WTC11 (cell line): ENCODE data around the gene PREP. TPM values are rescaled to one million over a fixed set of nuclear protein-coding genes. Genes with fewer than 3 reads are reported as not detected.
A peak's percentile ranks its signal among the peaks of the same experiment; 100 is the strongest.

ENCODE experiments used
- ATAC-seq: fragments of 200-7000 bp; cut with Tn5 transposase; 2 replicates; pipeline ENCODE4 v1.10.0; 2021; ENCODE audit warnings: mild to moderate bottlenecking, moderate library complexity
- CTCF ChIA-PET: fragments of 300-600 bp; sonication (Branson Sonifier 250); formaldehyde crosslinking; loops from one replicate; lab custom pipeline; 2021; ENCODE audit warnings: antibody characterized with exemption; lab: Charles Lee
- POLR2A ChIA-PET: fragments of 350-600 bp; sonication (Branson Sonifier 250); formaldehyde crosslinking; loops from one replicate; lab custom pipeline; 2021; ENCODE audit warnings: antibody characterized with exemption; lab: Charles Lee
- DNase-seq: peaks from one replicate; pipeline ENCODE4 v3.0.0; 2021; ENCODE audit warnings: low spot score
- H3K27ac Mint-ChIP-seq: 2 replicates; pipeline ENCODE4 v1.8.0; 2021; ENCODE audit warnings: mixed read lengths
- H3K27me3 Mint-ChIP-seq: 2 replicates; pipeline ENCODE4 v1.8.0; 2021; ENCODE audit warnings: low read depth, mild to moderate bottlenecking, moderate library complexity, mixed read lengths
- H3K36me3 Mint-ChIP-seq: 2 replicates; pipeline ENCODE4 v1.8.0; 2021; ENCODE audit warnings: mixed read lengths
- H3K4me1 Mint-ChIP-seq: 2 replicates; pipeline ENCODE4 v1.8.0; 2022; ENCODE audit warnings: mixed read lengths
- H3K4me3 Mint-ChIP-seq: 2 replicates; pipeline ENCODE4 v1.8.0; 2021; ENCODE audit warnings: mild to moderate bottlenecking, moderate library complexity, mixed read lengths
- H3K9me3 Mint-ChIP-seq: 2 replicates; pipeline ENCODE4 v1.8.0; 2021; ENCODE audit warnings: mixed read lengths
- CREM ChIP-seq: sonication (generic); formaldehyde crosslinking; IDR thresholded peaks from 2 replicates; pipeline ENCODE4 v1.8.1; 2022; ENCODE audit warnings: mild to moderate bottlenecking, missing genetic modification reagents, moderate library complexity
- ELF4 ChIP-seq: sonication (generic); formaldehyde crosslinking; IDR thresholded peaks from 2 replicates; pipeline ENCODE4 v1.8.1; 2022; ENCODE audit warnings: low read depth, mild to moderate bottlenecking, moderate library complexity, missing genetic modification reagents
- ESRRA ChIP-seq: sonication (generic); formaldehyde crosslinking; IDR thresholded peaks from 2 replicates; pipeline ENCODE4 v1.8.1; 2022; ENCODE audit warnings: mild to moderate bottlenecking, missing genetic modification reagents, borderline replicate concordance
- FOXJ3 ChIP-seq: sonication (generic); formaldehyde crosslinking; IDR thresholded peaks from 2 replicates; pipeline ENCODE4 v1.9.0; 2021; ENCODE audit warnings: missing genetic modification reagents, mild to moderate bottlenecking, borderline replicate concordance
- FOXP1 ChIP-seq: sonication (generic); formaldehyde crosslinking; IDR thresholded peaks from 2 replicates; pipeline ENCODE4 v1.8.0; 2022; ENCODE audit warnings: missing genetic modification reagents, mild to moderate bottlenecking, moderate library complexity, borderline replicate concordance
- GABPB1 ChIP-seq: sonication (generic); formaldehyde crosslinking; IDR thresholded peaks from 2 replicates; pipeline ENCODE4 v1.8.1; 2023; ENCODE audit warnings: mild to moderate bottlenecking, missing genetic modification reagents
- GRHL2 ChIP-seq: fragments of 250-450 bp; sonication (Bioruptor Pico); IDR thresholded peaks from 2 replicates; pipeline ENCODE4 v1.8.0; 2022; ENCODE audit warnings: mild to moderate bottlenecking, moderate library complexity; ENCODE audit not compliant: insufficient replicate concordance, severe bottlenecking
- IRF1 ChIP-seq: sonication (generic); formaldehyde crosslinking; IDR thresholded peaks from 2 replicates; pipeline ENCODE4 v1.8.0; 2023; ENCODE audit warnings: missing genetic modification reagents
- MAX ChIP-seq: sonication (generic); formaldehyde crosslinking; IDR thresholded peaks from 2 replicates; pipeline ENCODE4 v1.8.0; 2022; ENCODE audit warnings: mild to moderate bottlenecking, missing genetic modification reagents
- MXD4 ChIP-seq: fragments of 250-450 bp; sonication (Bioruptor Pico); IDR thresholded peaks from 2 replicates; pipeline ENCODE4 v1.8.0; 2021; ENCODE audit warnings: mild to moderate bottlenecking, moderate library complexity, borderline replicate concordance
- MYBL2 ChIP-seq: sonication (generic); formaldehyde crosslinking; IDR thresholded peaks from 2 replicates; pipeline ENCODE4 v1.8.1; 2023; ENCODE audit warnings: mild to moderate bottlenecking, moderate library complexity, missing genetic modification reagents
- NFE2L1 ChIP-seq: sonication (generic); formaldehyde crosslinking; IDR thresholded peaks from 2 replicates; pipeline ENCODE4 v1.8.1; 2023; ENCODE audit warnings: missing genetic modification reagents
- NFYB ChIP-seq: sonication (generic); formaldehyde crosslinking; conservative IDR thresholded peaks from 2 replicates; pipeline ENCODE4 v1.8.0; 2022; ENCODE audit warnings: low read depth, missing genetic modification reagents
- PRDM15 ChIP-seq: sonication (generic); formaldehyde crosslinking; IDR thresholded peaks from 2 replicates; pipeline ENCODE4 v1.8.0; 2022; ENCODE audit warnings: missing genetic modification reagents
- RORB ChIP-seq: fragments of 250-450 bp; sonication (Bioruptor Pico); IDR thresholded peaks from 2 replicates; pipeline ENCODE4 v1.9.0; 2021; ENCODE audit warnings: mild to moderate bottlenecking
- TEAD1 ChIP-seq: sonication (generic); formaldehyde crosslinking; IDR thresholded peaks from 2 replicates; pipeline ENCODE4 v1.8.0; 2022; ENCODE audit warnings: mild to moderate bottlenecking, missing genetic modification reagents
- USF1 ChIP-seq: sonication (generic); formaldehyde crosslinking; IDR thresholded peaks from 2 replicates; pipeline ENCODE4 v1.8.0; 2022; ENCODE audit warnings: mild to moderate bottlenecking, missing genetic modification reagents
- USF2 ChIP-seq: sonication (generic); formaldehyde crosslinking; IDR thresholded peaks from 2 replicates; pipeline ENCODE4 v1.8.1; 2023; ENCODE audit warnings: mild to moderate bottlenecking, missing genetic modification reagents, moderate library complexity
- ZMAT4 ChIP-seq: fragments of 250-450 bp; sonication (Bioruptor Pico); IDR thresholded peaks from 2 replicates; pipeline ENCODE4 v1.9.0; 2021; ENCODE audit warnings: mild to moderate bottlenecking
- ZNF138 ChIP-seq: sonication (generic); formaldehyde crosslinking; conservative IDR thresholded peaks from 2 replicates; pipeline ENCODE4 v1.8.1; 2022; ENCODE audit warnings: mild to moderate bottlenecking, moderate library complexity, missing genetic modification reagents
- ZNF317 ChIP-seq: sonication (generic); formaldehyde crosslinking; IDR thresholded peaks from 2 replicates; pipeline ENCODE4 v1.8.1; 2023; ENCODE audit warnings: low read depth, mild to moderate bottlenecking, moderate library complexity, missing genetic modification reagents, borderline replicate concordance
- total RNA-seq: library from RNA; stranded (reverse); gene quantifications from 3 replicates; pipeline ENCODE4 v1.2.3, GENCODE V29; 2021

The PREP gene
- total RNA-seq, 1 experiment from 2014 or later = 58.8 TPM

- no peak for TF ChIP-seq ESRRA (CRISPR knock-in tag)
These were observed at the start of gene PREP (continued) for GRCh38 chr6:105402939-105403935.

GRCh38 chr6:105452376-105452775 lies 49.5 kb upstream of the PREP start:
- CTCF ChIA-PET = interaction anchor here (1.5 kb wide), 1 partner anchor 383 kb away, joined by 7 read pairs; no protein-coding TSS in a partner anchor
- Mint-ChIP-seq H3K27ac (no peak overlapping the region), H3K9me3 (peaks cover 15% of the 10 kb centered on the region), H3K4me1 (peaks cover 15% of the 10 kb centered on the region), H3K4me3 (no peak overlapping the region), H3K27me3 (no peaks in the 10 kb centered on the region), H3K36me3 (peaks cover 2% of the 10 kb centered on the region; the same call in 1 of the 2 replicates)
- POLR2A ChIA-PET = no interaction called here
- ATAC-seq (peak; percentile 60), DNase-seq (no peak)
- TF ChIP-seq ZMAT4 = no peak
- no peak for TF ChIP-seq PRDM15 (CRISPR knock-in tag)
- TF ChIP-seq GRHL2 (CRISPR knock-in tag) = no peak
- TF ChIP-seq CREM (CRISPR knock-in tag) = no peak
- TF ChIP-seq ZNF317 (CRISPR knock-in tag) = no peak
- no peak for TF ChIP-seq ELF4
- no peak for TF ChIP-seq FOXP1 (CRISPR knock-in tag)

- no peak for ATAC-seq
- Mint-ChIP-seq H3K9me3 (peaks cover 13% of the 10 kb centered on the region), H3K4me3 (no peak overlapping the region), H3K36me3 (peaks cover 1% of the 10 kb centered on the region; the same call in 1 of the 2 replicates), H3K27ac (no peak overlapping the region), H3K27me3 (no peaks in the 10 kb centered on the region), H3K4me1 (peaks cover 10% of the 10 kb centered on the region)
- DNase-seq = no peak
- TF ChIP-seq USF1 (peak; percentile 47; the same call in 1 of the 2 replicates), RORB (CRISPR knock-in tag) (no peak), USF2 (CRISPR knock-in tag) (peak; percentile 62)
- TF ChIP-seq, all 79 proteins: peak for 2
- ChIA-PET POLR2A (no interaction called here), CTCF (no interaction called here)
These were observed 47.0 kb upstream of the PREP start for GRCh38 chr6:105449756-105450390.

GRCh38 chr6:105445481-105445880 lies 42.6 kb upstream of the PREP start:
- no peak for TF ChIP-seq MAX (CRISPR knock-in tag)
- no peak for TF ChIP-seq ELF4
- TF ChIP-seq NFE2L1 = no peak
- no peak for TF ChIP-seq GABPB1 (CRISPR knock-in tag)
- TF ChIP-seq TEAD1 (CRISPR knock-in tag) = no peak
- no peak for TF ChIP-seq ZNF138 (CRISPR knock-in tag)
- no peak for TF ChIP-seq FOXJ3
- no peak for TF ChIP-seq IRF1
- no peak for TF ChIP-seq MXD4 (CRISPR knock-in tag)
- TF ChIP-seq NFYB (CRISPR knock-in tag) = no peak
- TF ChIP-seq MYBL2 (CRISPR knock-in tag) = no peak
- Mint-ChIP-seq H3K4me1 (no peaks in the 10 kb centered on the region), H3K9me3 (peaks cover 17% of the 10 kb centered on the region), H3K36me3 (peaks cover 6% of the 10 kb centered on the region; the same call in 1 of the 2 replicates), H3K27ac (no peak overlapping the region), H3K27me3 (no peaks in the 10 kb centered on the region), H3K4me3 (no peak overlapping the region)
- no peak for DNase-seq
- CTCF ChIA-PET = interaction anchor here (1.7 kb wide), 1 partner anchor 14 kb away, joined by 5 read pairs; no protein-coding TSS in a partner anchor
- POLR2A ChIA-PET = no interaction called here
- ATAC-seq = no peak
